Measurements from ENCODE around the gene MRTFB.
"Not testable (repeated sequence)": the region's sequence is repeated elsewhere in the genome, so short reads cannot be mapped to it uniquely, and the experiment has no call there.

The MRTFB gene

GRCh38 chr16:14122430-14122829 is 51.3 kb downstream of the MRTFB start:
- not testable (repeated sequence) for H3K27ac ChIP-seq (replicated peaks); H3K27me3 ChIP-seq (ENCODE audit: insufficient read depth, poor library complexity, severe bottlenecking); H3K4me3 ChIP-seq (replicated peaks; ENCODE audit: insufficient read depth, low read length); DNase-seq (ENCODE audit: low read depth in 1 of 2, low spot score in 1 of 2)

GRCh38 chr16:14125000-14125681 is 54.0 kb downstream of the MRTFB start:
- no peak for DNase-seq (ENCODE audit: low read depth in 1 of 2, low spot score in 1 of 2)
- H3K4me3 ChIP-seq (replicated peaks; ENCODE audit: insufficient read depth, low read length): no peak overlapping the region
- H3K27ac ChIP-seq (replicated peaks): no peak overlapping the region
- TF ChIP-seq GABPA (IDR thresholded peaks at IDR 0.05; ENCODE audit: low read depth) (no peak), SPI1 (IDR thresholded peaks at IDR 0.05; ENCODE audit: borderline replicate concordance, low read depth) (no peak), REST (IDR thresholded peaks at IDR 0.05; ENCODE audit: insufficient replicate concordance, low read depth) (no peak), CTCF (IDR thresholded peaks at IDR 0.05; ENCODE audit: insufficient read depth, low read length) (no peak), POLR2AphosphoS5 (IDR thresholded peaks at IDR 0.05; ENCODE audit: low read depth) (no peak)
- H3K27me3 ChIP-seq (ENCODE audit: insufficient read depth, poor library complexity, severe bottlenecking): no peaks in the 10 kb centered on the region

GRCh38 chr16:14125708-14126107 is 54.6 kb downstream of the MRTFB start:
- no peaks in the 10 kb centered on the region for H3K27me3 ChIP-seq (ENCODE audit: insufficient read depth, poor library complexity, severe bottlenecking)
- TF ChIP-seq GABPA (IDR thresholded peaks at IDR 0.05; ENCODE audit: low read depth) (no peak), REST (IDR thresholded peaks at IDR 0.05; ENCODE audit: insufficient replicate concordance, low read depth) (no peak), CTCF (IDR thresholded peaks at IDR 0.05; ENCODE audit: insufficient read depth, low read length) (no peak), SPI1 (IDR thresholded peaks at IDR 0.05; ENCODE audit: borderline replicate concordance, low read depth) (no peak), POLR2AphosphoS5 (IDR thresholded peaks at IDR 0.05; ENCODE audit: low read depth) (no peak)
- no peak overlapping the region for H3K4me3 ChIP-seq (replicated peaks; ENCODE audit: insufficient read depth, low read length)
- DNase-seq (ENCODE audit: low read depth in 1 of 2, low spot score in 1 of 2): no peak
- H3K27ac ChIP-seq (replicated peaks): no peak overlapping the region

- Histone ChIP-seq H3K27ac (replicated peaks) (no peak overlapping the region), H3K27me3 (ENCODE audit: insufficient read depth, poor library complexity, severe bottlenecking) (no peaks in the 10 kb centered on the region), H3K4me3 (replicated peaks; ENCODE audit: insufficient read depth, low read length) (no peak overlapping the region)
- TF ChIP-seq CTCF (IDR thresholded peaks at IDR 0.05; ENCODE audit: insufficient read depth, low read length) (no peak), POLR2AphosphoS5 (IDR thresholded peaks at IDR 0.05; ENCODE audit: low read depth) (no peak)
- no peak for DNase-seq (ENCODE audit: low read depth in 1 of 2, low spot score in 1 of 2)
Observed at GRCh38 chr16:14128097-14128496, 57.0 kb downstream of the MRTFB start.

All from HL-60 (cell line).